Neural cell (in vitro differentiated cells): ENCODE measurements around the gene CEACAM18.

Source experiments
- CTCF ChIP-seq: fragments of 450-650 bp; IDR thresholded peaks from 2 replicates; pipeline ENCODE4 v1.5.1; 2014; ENCODE audit warnings: antibody characterized with exemption, mild to moderate bottlenecking, moderate library complexity; ENCODE audit not compliant: poor library complexity, severe bottlenecking
- EP300 ChIP-seq: fragments of 450-650 bp; conservative IDR thresholded peaks from 2 replicates; pipeline ENCODE4 v1.6.1; 2014; ENCODE audit warnings: antibody characterized with exemption, mild to moderate bottlenecking, moderate library complexity; ENCODE audit not compliant: poor library complexity, severe bottlenecking
- EZH2 ChIP-seq: fragments of 200-600, 300-800 bp; shearing (Covaris generic), sonication (generic); IDR thresholded peaks from 2 replicates; pipeline ENCODE4 v1.6.1; 2014; ENCODE audit warnings: antibody characterized with exemption, low read length, borderline replicate concordance, mild to moderate bottlenecking; ENCODE audit not compliant: insufficient read depth, poor library complexity, severe bottlenecking
- POLR2AphosphoS5 ChIP-seq: IDR thresholded peaks from 2 replicates; pipeline ENCODE4 v1.6.1; 2012
- SMC3 ChIP-seq: fragments of 450-650 bp; conservative IDR thresholded peaks from 2 replicates; pipeline ENCODE4 v1.6.1; 2014; ENCODE audit warnings: antibody characterized with exemption, mild to moderate bottlenecking, moderate library complexity; ENCODE audit not compliant: poor library complexity

DNA sequence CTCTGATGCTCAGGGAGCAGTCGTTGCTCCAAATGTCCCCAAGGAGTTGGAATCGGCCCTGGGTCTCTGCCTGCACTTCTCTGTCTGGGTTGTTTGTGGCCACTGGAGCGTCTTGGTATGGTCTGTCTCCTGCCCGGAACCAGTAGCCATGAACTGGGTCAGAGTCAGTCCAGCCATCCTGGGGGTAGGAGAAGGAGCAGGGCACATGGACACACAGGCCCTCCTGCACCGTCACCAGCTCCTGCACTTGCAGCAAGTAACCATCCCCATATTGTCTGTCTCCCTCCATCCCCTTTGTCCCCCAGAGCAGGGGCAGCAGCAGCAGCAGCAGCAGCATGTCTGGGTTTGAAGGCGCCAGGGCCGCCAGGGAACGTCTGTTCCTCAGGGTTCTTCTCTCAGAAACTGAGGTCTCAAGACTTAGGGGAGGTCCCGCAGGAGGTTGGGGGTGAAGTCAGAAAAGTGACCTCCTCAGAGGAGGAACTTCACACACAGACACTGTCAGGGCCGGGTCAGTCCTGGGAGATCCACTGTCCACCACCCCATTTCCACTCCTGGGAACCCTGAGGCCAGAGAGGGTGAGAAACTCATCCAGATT lies 20.2 kb upstream of the CEACAM18 start, which contains the start of gene SIGLEC8:
- no peak for TF ChIP-seq POLR2AphosphoS5
- TF ChIP-seq EZH2, result no peak
- TF ChIP-seq CTCF, result no peak
- TF ChIP-seq EP300, result no peak
- TF ChIP-seq SMC3, result no peak
